Stimulated activated CD8-positive, alpha-beta memory T cell treated with anti-CD3 and anti-CD28 coated beads, Interleukin-15, amount 100 ng/mL, for 48 hours (primary cell): ENCODE data around the gene FMN2.
"Not testable (repeated sequence)": the region's sequence is repeated elsewhere in the genome, so short reads cannot be mapped to it uniquely, and the experiment has no call there.

Source experiments
- DNase-seq, 2 donors: peaks; one replicate each; pipeline ENCODE4 v3.0.0-alpha.2; 2020; ENCODE audit warnings: low read depth in 2 of 2

FMN2 gene

GRCh38 chr1:240138867-240139266 lies 47.2 kb downstream of the FMN2 start:
- DNase-seq: no peak

GRCh38 chr1:240139511-240139910 lies 47.8 kb downstream of the FMN2 start:
- DNase-seq: no peak

- DNase-seq: no peak
Observed at GRCh38 chr1:240145120-240145519, 53.4 kb downstream of the FMN2 start.

DNA sequence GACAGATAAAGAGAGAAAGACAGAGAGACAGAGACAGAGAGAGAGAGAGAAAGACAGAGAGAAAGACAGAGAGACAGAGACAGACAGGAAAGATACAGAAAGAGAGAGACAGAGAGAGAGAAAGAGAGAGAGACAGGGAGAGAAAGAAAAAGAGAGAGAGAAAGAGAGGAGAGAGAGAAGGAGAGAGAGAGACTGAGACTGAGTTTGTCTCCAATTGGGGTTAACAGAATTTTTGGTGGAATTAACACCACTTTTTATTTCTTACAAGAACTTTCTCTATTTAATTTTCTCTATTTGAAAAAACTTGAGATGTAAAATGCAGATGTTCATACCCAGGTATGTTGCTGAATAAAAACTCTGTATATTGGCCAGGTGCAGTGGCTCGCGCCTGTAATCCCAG lies 56.6 kb downstream of the FMN2 start:
- DNase-seq: no peak

DNA sequence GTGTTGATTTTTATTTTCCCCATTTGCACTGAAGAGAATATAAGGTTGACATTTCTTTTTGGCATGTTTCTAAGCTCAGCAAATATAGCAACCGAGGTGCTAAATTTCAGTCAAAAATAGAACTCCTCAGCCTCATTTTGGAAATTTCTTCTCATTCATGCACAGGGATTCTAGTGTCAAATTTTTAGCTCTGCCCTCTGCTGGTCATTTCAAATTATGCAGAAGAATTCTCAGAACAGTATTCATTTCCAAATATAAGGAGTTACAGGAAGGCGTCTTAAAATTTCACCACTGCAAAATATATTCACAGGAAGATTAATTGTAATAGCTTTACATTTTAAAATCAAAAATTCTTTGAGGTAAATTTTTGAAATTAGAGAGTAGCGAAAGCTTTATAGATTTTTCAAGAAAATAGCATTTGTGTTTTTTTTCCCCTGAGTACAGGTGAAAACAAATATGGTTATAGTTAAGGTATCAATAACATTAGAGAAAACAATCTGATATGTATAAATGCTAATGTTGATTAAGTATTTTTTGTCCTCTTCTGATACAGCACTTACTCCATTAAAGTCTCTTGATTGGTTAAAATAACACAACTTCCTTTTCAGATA lies 57.9 kb downstream of the FMN2 start:
- DNase-seq: no peak

GRCh38 chr1:240151136-240151735 lies 59.6 kb downstream of the FMN2 start:
- no peak for DNase-seq

DNA sequence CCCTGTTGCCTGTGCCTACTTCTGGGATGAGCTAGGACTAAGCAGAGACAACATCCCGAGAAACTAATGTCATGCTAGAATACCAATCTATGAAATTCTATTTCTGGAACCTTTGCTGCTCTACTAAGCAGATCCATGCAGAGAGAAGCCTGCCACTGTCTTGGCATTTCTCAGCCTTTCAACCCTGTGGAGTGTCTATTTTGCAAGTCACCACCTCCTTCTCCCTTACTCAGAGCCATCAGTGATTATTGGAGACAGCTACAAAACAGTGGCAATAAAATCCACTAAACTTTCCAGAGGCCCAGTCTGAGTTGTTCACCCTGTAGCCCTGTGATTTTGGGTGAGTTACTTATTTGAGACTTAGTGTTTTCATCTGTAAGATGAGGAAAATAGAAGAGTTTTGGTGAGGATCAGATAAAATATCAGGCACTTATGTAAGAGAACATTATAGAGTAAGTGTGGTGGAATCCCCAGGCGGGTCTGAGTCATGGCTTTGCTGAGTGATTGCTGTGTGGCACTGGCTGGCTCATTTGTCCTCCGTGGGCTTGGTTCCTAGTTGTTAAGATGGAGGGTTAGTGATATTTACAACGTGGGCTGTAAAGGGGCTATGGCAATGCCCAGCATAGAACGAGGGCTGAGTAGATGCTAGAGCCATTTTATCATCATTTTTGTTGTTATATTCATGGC lies 61.1 kb downstream of the FMN2 start:
- no peak for DNase-seq

DNA sequence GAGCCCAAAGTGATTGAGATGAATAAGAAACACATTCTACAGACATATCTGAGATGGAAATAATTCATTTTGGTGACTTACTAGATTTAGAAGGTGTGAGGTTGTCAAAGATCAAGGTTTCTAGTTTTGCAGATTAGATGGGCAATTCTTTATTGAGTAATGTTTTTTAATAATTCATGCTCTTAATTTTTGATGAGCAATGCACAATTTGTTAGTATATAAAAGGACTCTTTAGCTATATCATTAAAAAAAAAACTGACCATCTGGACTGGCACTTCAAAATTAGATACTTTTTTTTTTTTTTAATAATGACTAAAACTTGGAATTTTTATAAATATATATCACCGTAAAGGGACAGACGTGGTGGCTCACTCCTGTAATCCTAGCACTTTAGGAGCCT lies 63.9 kb downstream of the FMN2 start:
- DNase-seq: no peak

GRCh38 chr1:240164742-240165141 lies 73.1 kb downstream of the FMN2 start:
- DNase-seq: no peak

GRCh38 chr1:240169188-240169587 lies 77.5 kb downstream of the FMN2 start:
- no peak for DNase-seq

DNA sequence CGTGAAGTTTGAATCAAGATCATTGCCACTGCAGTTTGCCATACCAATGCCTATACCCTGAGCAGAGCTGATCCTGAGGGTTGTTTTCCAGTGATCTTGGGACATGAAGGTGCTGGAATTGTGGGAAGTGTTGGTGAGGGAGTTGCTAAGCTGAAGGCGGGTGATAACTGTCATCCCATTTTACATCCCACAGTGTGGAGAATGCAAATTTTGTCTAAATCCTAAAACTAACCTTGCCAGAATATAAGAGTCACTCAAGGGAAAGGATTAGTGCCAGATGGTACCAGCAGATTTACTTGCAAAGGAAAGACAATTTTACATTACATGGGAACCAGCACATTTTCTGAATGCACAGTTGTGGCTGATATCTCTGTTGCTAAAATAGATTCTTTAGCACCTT lies 78.6 kb downstream of the FMN2 start:
- DNase-seq: no peak

DNA sequence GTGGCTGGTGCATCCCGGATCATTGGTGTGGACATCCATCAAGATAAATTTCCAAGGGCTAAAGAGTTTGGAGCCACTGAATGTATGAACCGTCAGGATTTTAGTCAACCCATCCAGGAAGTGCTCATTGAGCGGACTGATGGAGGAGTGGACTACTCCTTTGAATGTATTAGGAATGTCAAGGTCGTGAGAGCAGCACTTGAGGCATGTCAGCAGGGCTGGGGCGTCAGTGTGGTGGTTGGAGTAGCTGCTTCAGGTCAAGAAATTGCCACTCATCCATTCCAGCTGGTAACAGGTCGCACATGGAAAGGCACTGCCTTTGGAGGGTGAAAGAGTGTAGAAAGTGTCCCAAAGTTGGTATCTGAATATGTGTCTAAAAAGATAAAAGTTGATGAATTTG lies 79.1 kb downstream of the FMN2 start:
- DNase-seq: no peak

DNA sequence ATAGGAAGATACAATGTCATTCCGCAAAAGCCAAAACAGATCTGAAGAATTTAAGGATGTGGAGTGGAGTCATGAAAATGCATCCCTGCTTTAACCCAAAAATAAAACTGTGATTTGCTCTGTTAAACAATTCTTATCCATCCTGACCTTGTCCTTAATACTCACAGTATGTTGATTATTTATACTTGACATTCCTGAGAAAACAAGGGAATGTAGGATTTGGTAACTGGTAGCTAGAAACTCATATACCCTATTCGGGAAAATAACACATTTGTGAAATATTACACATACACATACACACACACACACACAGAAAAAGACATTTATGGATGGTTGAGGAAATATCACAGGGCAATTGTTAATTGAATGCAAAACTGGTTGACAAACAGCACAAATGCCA lies 80.2 kb downstream of the FMN2 start:
- no peak for DNase-seq

DNA sequence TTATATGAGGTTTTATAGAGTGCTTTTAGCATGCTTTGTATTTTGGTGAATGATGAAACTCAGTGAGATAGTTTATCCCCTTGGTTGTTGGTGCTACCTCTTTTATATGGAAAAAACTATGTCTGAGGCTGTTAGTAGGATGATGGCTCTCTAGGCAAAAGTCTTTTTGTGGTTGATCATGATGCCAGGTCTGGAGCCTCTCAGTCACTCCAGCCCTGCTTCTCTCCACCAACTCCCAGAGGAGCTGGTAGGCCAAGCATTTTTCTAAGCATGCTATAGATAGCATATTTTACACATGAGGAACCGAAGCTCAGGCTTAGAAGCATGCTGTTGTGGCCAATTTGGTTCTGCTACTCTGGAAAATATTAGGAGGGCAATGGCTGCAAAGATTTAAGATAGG lies 82.2 kb downstream of the FMN2 start:
- no peak for DNase-seq

DNA sequence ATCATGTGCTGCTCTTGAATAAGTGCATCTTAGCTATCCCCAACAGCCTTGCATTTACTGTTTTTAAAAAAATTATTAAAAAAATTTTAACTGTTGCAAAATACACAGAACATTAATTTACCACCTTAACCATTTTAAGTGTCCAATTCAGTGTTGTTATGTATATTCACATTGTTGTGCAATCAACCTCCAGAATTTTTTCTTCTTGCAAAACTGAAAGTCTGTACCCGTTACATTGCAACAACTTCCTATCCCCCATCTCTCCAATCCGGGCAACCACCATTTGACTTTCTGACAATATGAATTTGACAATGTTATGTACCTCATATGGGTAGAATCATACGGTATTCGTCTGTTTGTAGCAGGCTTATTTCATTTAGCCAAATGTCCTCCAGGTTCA lies 83.1 kb downstream of the FMN2 start:
- DNase-seq: no peak

DNA sequence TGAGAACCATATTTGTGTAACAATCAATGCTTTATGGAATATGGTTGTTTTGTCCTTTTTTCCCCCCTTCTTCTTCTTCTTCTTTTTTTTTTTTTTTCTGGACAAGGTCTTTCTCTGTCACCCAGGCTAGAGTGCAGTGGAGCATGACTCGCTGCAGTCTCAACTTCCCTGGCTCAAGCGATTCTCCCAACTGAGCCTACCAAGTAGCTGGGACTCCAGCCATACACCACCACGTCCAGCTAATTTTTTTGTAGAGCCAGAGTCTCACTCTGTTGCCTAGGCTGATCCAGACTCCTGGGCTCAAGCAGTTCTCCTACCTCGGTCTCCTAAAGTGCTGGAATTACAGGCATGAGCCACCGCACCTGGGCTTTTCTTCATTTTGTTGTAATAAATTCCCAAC lies 86.7 kb downstream of the FMN2 start:
- no peak for DNase-seq

GRCh38 chr1:240184682-240185081 lies 93.0 kb downstream of the FMN2 start:
- DNase-seq: not testable (repeated sequence)

DNA sequence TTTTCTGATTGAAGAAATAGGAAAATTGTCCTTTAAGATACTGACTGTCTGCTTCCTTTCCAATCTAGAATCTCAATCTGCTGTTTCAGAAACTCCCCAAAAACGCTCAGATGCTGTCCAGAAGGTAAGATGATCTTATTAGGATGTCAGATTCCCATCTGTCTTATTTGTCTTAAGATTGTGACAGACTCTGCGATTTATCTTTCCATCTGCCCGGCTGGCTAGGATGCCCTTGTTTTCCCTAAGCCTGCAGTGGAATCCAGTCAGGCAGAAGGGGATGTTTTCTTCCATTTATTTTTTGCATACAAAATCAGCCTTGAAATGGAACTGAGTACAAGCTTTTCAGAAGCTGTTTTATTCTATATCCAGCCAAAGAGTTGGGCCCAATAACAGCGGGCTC lies 96.5 kb downstream of the FMN2 start:
- no peak for DNase-seq

- DNase-seq: no peak
Observed at GRCh38 chr1:240189386-240189989, 97.8 kb downstream of the FMN2 start.

GRCh38 chr1:240190881-240191401 lies 99.3 kb downstream of the FMN2 start:
- no peak for DNase-seq

GRCh38 chr1:240192851-240193250 lies 101.2 kb downstream of the FMN2 start:
- no peak for DNase-seq

DNA sequence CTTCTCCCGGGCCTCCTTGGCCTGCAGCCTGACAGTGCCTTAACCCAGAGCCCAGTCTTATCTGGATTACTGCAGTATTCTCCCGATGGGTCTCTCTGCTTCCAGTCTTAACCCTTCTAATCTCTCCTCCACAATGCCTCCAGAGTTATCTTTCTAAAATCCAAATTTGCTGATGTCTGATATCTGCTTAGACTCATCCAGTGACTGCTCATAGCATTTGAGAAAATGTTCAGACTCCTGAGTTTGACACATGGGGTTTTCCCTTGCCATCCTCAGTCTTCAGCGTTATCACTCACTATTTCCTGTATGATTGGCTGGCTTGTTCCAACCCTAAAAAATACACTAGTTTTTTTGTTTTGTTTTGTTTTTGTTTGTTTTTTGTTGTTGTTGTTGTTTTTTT lies 102.0 kb downstream of the FMN2 start:
- DNase-seq: no peak

GRCh38 chr1:240194120-240194519 lies 102.4 kb downstream of the FMN2 start:
- DNase-seq: no peak
